Myocyte (in vitro differentiated cells): Measurements from ENCODE around the gene PTCH2. TPM values are rescaled to one million over a fixed set of nuclear protein-coding genes. Genes with fewer than 3 reads are reported as not detected.
A peak's percentile ranks its signal among the peaks of the same experiment; 100 is the strongest.

ENCODE experiments used
- DNase-seq: peaks from one replicate; pipeline ENCODE4 v3.0.0-alpha.2; 2012; ENCODE audit warnings: low read depth
- total RNA-seq: library from RNA; depleted of rRNA; stranded (reverse); fragments of >200 nt; gene quantifications from 2 replicates; pipeline ENCODE4 v1.2.3, GENCODE V29; 2014

The PTCH2 gene
- total RNA-seq, 1 donor from 2014 or later, result 0.51 TPM

GRCh38 chr1:44780583-44781121 is 62.4 kb downstream of the PTCH2 start:
- DNase-seq, result no peak

- no peak for DNase-seq
Observed at GRCh38 chr1:44778705-44779576, 64.1 kb downstream of the PTCH2 start.

GRCh38 chr1:44777969-44778635 is 65.0 kb downstream of the PTCH2 start:
- no peak for DNase-seq

GRCh38 chr1:44777547-44777946 is 65.5 kb downstream of the PTCH2 start:
- no peak for DNase-seq

GRCh38 chr1:44776730-44777068 is 66.4 kb downstream of the PTCH2 start:
- no peak for DNase-seq

- DNase-seq, result peak; percentile 26
Observed at GRCh38 chr1:44775930-44776729, 66.9 kb downstream of the PTCH2 start.

- DNase-seq, result peak; percentile 97
Observed at GRCh38 chr1:44775078-44775929, 67.7 kb downstream of the PTCH2 start, which contains the start of gene RPS8. Gene RPS8 (plus strand): TSS chr1:44775540. CDS start chr1:44775597, 57 bp downstream.

Other genes with a start within 250 kb of the PTCH2 start
- 20.8 and 25.5 TPM in 2 replicates for gene TMEM53, start 168.8 kb downstream of the PTCH2 start, total RNA-seq
- 7.0 and 13.9 TPM in 2 replicates for gene ARMH1, start 168.5 kb downstream of the PTCH2 start, total RNA-seq
- not detected in 2 replicates for gene RNU5D-1, start 112.1 kb downstream of the PTCH2 start, total RNA-seq
- 0.13 and 0.36 TPM in 2 replicates for gene KIF2C, start 103.4 kb downstream of the PTCH2 start, total RNA-seq
- gene RPS8, start 67.7 kb downstream of the PTCH2 start, total RNA-seq, result 1,824 and 2,185 TPM in 2 replicates
- gene BEST4, start 55.1 kb downstream of the PTCH2 start, total RNA-seq, result 0.59 TPM in 1 of 2 replicates, not detected in the other
- gene PLK3, start 42.9 kb downstream of the PTCH2 start, total RNA-seq, result 40.0 and 72.5 TPM in 2 replicates
- gene DYNLT4, start 35.9 kb downstream of the PTCH2 start, total RNA-seq, result not detected in 2 replicates
- gene BTBD19, start 34.7 kb downstream of the PTCH2 start, total RNA-seq, result 5.4 and 20.8 TPM in 2 replicates
- 50.4 and 65.9 TPM in 2 replicates for gene EIF2B3, start 143.3 kb upstream of the PTCH2 start, total RNA-seq
- 49.3 and 49.4 TPM in 2 replicates for gene HECTD3, start 168.1 kb upstream of the PTCH2 start, total RNA-seq
- 80.8 and 87.2 TPM in 2 replicates for gene UROD, start 169.0 kb upstream of the PTCH2 start, total RNA-seq